HG03571 (cell line): ENCODE data around the gene ZBTB5.
A peak's percentile ranks its signal among the peaks of the same experiment; 100 is the strongest.
"Not testable (repeated sequence)": the region's sequence is repeated elsewhere in the genome, so short reads cannot be mapped to it uniquely, and the experiment has no call there.

Experiments used
- ATAC-seq: cut with Tn5 transposase; IDR thresholded peaks from one replicate; pipeline ENCODE4 v1.9.1; 2021; ENCODE audit not compliant: unreplicated experiment

The ZBTB5 gene, protein sequence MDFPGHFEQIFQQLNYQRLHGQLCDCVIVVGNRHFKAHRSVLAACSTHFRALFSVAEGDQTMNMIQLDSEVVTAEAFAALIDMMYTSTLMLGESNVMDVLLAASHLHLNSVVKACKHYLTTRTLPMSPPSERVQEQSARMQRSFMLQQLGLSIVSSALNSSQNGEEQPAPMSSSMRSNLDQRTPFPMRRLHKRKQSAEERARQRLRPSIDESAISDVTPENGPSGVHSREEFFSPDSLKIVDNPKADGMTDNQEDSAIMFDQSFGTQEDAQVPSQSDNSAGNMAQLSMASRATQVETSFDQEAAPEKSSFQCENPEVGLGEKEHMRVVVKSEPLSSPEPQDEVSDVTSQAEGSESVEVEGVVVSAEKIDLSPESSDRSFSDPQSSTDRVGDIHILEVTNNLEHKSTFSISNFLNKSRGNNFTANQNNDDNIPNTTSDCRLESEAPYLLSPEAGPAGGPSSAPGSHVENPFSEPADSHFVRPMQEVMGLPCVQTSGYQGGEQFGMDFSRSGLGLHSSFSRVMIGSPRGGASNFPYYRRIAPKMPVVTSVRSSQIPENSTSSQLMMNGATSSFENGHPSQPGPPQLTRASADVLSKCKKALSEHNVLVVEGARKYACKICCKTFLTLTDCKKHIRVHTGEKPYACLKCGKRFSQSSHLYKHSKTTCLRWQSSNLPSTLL

DNA sequence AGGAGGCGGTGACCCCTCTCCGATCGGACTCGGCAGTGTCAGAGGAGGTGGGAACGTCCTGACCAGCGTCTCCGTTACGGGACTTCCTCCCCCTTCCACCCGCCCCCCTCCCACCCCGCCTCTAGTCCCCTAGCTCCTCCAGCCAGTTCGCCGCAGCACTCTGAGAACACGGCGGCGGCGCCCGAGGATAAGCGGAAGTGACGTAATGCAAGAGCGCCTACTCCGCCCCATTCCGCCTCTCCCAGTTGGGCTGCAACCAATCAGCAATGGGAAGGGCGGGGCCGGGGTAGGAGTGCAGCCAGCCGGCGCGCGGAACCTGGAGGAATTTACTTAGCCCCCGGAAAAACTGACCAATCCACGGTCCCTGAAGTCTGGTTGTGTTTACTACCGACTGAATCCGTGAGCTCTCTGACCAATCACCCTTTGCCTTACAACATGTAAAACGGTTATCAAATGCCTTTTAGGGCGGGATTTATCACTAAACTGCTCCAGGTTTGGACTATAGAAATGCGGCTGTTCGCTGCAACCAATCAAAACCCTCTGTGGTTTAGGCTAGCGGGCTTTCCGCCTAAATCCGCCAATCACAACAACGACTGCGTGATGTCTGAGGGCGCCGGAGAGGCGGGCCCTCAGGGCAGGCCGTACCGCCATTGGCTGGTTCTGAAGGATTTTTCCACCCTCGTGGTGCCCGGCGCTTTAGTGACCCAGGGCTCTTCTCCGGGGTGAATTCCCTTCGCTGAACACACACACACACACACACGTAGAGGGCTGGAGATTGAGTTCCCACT, at the start of gene ZBTB5:
ZBTB5 (minus strand) TSS at position 202 of the 788 bp plus-strand sequence. CDS start 22,899 bp downstream, outside the sequence.
- peak; percentile 79 for ATAC-seq

DNA sequence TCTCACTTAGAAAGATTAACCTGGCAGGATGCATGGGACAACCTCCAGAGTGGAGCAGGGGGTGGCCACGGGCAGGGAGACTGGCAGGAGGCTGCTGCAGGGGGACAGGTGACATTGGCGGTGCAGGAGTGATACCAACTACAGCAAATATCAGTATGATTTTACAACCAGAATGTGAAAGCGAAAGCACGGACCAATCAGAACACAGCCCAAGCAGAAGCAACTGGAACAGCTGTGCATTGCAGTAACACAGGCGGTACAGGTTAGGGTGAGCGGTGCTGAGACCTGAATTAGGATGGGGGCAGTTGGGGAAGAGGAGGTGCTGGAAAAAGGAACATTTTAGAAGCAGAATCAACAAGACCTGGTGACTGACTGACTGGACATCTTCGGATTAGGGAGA, 49.7 kb upstream of the ZBTB5 start:
- ATAC-seq: no peak

DNA sequence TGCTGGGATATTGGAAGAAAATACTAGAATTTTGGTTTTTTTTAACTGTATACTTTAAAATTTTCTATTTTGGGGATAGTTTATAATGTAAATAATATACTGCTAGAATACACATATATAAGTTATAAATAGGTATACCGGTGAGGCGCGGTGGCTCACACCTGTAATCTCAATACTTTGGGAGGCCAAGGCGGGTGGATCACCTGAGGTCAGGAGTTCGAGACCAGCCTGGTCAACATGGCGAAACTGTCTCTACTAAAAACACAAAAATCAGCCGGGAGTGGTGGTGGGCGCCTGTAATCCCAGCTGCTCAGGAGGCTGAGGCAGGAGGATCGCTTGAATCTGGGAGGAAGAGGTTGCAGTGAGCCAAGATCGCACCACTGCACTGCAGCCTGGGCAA, 49.2 kb upstream of the ZBTB5 start:
- ATAC-seq: not testable (repeated sequence)

DNA sequence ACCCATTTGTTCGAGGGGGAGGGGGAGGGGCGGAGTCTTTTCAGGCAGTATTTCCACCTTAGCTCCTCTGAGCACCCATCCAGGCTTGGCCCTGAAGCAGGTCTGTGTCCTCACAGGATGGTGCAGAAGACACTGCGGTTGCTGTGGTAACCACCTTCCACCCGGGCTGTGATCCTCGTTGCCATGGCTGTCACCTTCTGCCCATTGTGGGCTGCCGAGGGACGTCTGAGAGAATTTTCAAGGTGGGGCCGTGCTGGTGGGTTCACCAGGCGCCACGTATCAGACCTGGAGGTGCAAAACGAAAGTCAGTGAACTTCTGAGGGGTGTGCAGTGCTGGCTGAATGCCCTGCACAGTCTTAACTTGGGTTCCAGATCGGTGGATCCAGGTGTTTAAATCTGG, 47.2 kb upstream of the ZBTB5 start:
- ATAC-seq: no peak

DNA sequence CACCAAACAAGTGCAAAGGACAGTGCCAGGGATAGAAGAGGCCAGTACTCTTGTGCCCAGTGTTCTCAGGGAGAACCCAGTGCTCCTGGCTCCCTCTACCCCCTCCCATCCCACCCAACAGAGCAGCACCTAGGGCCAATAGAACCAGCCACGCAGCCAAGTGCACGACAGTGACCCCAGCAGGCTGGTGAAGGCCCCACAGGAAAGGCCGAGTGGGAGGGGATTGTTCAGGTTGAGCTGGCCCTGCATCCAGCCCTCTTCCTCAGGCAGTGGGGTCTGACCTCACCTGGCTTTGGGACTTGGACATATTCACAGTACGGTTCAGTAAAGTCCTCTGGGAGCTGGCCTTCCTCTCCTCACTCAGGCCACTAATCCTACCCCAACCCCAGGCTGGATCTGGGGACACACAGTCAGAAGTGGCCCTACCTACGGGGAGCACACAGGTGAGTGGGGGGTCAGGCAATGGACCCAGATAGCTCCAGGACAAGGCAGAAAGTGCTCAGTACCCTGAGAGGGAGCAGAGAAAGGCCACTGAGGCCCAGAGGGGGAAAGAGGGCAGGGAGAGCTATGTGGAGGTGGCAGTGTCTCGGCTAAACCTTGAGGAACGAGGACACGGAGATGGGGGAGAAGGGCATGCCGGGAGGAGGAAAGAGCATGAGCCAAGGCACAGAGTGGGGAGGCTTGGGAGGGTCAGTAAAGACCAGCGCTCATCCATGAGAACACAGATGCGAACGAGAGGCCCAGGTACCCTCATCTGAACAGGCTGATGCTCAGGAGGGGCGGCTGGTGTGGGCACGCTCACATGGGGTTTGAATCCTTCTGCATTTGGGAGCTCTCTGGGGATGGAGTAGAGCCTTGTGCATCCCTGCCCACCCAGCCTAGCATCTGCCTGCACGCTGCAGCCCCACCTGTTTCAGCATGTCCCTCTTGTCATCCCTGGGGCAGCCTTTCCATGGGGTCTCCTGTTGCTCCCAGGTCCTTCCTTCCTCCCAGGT, 46.1 kb upstream of the ZBTB5 start:
- no peak for ATAC-seq

DNA sequence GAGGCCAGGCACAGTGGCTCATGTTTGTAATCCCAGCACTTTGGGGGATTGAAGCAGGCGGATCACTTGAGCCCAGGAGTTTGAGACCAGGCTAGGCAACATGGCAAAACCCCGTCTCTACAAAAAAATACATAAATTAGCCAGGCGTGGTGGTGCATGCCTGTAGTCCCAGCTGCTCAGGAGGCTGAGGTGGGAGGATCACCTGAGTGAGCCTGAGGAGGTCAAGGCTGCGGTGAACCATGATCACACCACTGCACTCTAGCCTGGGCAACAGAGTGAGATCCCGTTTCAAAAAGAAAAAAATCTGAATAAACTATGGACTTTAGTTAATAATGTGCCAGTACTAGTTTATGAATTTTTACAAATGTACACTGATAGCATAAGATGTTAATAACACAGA, 44.8 kb upstream of the ZBTB5 start:
- ATAC-seq: not testable (repeated sequence)

DNA sequence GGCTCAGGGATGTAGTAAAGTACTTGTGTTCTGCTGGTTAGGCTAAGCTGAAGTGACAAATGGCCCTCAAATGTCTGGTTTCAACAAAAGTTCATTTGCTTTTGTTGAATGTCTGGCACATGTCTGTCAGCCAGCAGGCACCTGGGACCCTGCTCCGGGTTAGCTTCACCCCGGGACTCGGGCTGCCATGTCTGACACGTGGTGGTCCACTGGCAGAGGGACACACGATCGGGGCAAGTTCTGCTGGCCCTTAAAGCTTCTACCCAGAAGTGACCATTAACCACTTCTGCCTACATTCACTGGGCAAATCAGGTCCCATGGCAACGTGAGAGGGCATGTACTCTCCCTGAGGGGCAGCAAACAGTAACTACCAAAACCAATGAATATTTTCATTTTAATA, 44.3 kb upstream of the ZBTB5 start:
- ATAC-seq: no peak

DNA sequence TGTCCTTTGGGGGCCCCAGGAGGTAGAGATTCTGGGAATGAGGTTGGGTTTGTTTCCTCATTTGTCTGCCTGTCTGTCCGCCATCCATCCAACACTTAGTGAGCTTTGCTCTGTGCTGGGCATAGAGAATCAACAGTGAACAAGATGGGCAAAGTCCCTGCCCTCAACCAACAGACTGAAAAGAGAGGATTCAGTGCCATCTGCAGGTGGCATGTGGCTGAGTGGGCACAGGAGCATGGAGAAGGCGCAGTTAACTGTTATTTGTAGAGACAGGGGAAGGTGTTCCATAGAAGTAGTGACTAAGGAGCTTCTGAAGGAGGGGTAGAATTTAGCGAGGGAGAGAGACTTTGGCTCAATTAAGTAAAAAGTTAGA, 43.6 kb upstream of the ZBTB5 start:
- ATAC-seq: no peak

DNA sequence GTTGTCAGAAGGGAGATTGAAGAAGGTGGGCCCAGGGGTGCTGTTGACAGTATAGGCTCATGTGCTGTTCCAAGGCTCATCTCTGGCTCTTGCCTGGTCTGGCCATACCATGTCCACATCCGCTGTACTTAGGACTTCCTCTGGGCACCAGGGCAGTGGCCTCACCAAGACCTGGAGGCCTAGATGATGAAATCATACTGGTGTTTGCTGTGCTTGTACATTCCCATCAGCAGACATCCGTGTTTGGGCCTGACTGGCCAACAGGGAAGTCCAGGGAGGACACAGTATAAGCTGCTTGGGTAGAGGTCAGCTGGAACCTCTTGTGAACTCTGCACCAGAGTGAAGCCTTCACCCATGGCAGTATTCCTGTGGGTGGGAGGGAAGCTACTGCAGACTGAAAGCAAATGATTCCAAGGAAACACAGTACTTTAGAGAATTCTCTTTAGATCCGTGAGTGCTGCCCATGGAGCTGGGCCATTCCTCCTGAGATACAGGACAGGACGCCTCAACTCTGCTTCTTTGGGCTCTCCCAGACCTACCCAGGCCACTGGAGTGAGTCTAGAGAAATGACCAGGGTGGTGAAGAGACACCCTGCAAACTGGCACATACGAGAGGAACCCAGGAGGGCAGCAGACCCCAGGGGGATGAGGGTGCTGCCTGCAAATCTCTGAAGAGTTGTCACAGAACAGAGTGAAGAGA, 43.0 kb upstream of the ZBTB5 start:
- no peak for ATAC-seq

DNA sequence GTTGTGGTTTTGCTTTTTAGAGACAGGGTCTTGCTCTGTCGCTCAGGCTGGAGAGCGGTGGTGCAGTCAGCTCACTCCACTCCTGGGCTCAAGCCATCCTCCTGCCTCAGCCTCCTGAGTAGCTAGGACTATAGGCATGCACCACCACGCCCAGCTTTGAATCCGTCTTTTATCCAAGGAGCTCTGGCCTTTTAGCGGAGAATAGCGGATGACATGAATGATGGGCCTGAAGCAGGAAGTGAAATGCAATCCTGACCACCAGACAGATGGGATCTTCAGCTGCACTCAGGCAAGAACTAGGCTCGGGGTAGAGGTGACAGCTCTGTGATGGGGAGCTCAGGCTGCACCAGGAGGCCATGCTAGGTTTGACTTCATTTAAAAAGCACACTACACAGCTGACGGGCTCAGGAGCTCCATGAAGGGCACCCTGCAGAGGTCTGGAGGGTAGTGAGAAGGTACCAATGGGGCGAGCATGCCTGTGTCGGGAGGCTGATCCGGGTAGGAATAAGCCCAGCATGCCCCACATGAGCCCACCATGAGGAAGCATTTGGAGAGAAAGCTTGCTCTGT, 42.4 kb upstream of the ZBTB5 start:
- no peak for ATAC-seq

DNA sequence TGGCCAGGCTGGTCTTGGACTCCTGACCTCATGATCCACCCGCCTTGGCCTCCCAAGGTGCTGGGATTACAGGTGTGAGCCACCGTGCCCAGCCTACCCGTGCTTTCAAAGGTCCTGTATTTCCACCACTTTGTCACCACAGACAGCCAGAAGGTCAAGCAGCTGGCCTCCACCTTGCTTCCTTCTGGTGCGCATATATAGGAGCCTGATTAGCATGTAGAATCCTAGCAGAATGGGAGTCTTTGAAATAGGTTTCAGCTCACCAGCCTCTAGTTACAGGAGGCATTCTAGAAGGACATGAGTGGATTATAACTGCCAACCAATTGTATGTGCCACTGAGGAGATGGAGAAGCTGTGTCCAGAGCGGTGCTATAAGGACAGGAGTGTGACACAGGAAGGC, 39.4 kb upstream of the ZBTB5 start:
- ATAC-seq: no peak

DNA sequence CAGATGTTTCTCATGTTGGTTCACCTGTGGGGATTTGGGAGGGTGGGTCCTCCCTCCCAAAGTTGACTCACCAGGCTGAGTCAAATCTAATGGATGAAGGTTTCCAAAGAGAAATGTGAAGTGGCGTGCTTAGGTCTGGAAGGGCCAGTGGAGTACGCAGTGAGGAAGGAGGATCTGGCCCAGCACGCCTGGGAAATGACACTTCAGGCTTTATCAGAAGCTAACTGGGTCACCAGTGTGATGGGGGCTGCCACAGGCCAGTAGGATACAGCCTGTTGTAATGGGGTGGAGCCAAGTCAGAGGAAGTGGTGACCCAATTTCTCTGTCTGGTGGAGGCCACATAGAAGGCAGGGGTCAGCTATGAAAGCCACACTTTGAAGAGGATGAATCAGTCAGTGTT, 38.5 kb upstream of the ZBTB5 start:
- ATAC-seq: no peak

DNA sequence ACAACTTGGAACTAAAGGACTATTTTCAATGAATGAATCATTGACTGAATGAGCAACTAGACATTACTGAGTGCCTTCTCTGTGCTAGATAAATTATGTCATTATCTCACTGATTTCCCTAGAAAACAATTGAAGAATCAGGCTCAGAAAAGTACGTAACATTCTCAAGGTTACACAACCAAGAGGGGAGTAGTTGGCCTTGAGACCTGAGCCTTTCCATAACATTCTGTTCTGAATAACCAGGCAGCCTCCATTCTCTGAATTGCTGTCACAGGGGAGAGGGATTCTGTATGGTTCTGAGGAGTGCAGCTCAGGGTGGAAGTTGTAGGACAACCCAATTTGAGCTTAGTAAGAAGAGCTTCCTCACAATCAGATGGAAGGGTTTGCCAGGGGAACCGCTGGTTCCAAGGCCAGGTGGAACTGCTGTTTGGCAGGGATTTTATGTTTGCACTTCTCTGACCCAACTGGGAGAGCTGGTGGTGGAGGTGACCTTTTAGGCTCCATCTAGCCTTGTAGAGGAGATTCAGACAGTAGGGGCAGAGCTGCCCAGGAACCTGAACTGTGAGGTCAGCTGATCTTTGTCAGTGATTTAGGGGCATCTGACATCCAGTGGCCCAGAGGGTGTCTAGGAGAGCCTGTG, 36.8 kb upstream of the ZBTB5 start:
- ATAC-seq: no peak

DNA sequence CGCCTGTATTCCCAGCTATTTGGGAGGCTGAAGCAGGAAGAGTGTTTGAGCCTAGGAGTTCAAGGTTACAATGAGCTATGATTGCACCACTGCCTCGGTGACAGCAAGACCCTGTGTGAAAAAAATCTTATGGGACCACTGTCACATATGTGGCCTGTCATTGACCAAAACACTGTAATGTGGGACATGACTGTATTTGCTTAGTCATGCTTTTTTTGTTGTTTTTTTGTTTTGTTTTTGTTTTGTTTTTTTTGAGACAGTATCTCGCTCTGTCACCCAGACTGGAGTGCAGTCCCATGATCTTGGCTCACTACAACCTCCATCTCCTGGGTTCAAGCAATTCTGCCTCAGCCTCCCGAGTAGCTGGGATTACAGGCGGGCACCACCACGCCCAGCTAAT, 34.0 kb upstream of the ZBTB5 start:
- no peak for ATAC-seq

DNA sequence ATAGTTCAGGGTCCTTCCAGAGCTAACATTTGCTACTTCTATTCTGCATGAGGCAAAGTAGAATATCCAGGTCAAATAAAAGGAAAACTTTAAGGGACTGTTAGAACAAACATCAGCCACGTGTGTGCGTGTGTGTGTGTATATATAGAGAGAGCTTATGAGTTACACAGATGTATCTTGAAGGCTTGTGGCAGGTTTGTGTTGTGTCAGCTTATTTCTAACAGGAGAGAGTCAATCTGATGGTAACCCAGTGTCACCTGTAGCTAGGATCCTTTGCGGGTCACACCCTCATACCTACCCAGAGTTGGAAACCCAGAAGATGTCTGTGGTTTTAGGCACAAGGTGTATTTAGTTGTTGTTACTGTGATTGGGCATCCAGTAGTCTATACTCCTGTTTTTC, 33.2 kb upstream of the ZBTB5 start:
- ATAC-seq: no peak

DNA sequence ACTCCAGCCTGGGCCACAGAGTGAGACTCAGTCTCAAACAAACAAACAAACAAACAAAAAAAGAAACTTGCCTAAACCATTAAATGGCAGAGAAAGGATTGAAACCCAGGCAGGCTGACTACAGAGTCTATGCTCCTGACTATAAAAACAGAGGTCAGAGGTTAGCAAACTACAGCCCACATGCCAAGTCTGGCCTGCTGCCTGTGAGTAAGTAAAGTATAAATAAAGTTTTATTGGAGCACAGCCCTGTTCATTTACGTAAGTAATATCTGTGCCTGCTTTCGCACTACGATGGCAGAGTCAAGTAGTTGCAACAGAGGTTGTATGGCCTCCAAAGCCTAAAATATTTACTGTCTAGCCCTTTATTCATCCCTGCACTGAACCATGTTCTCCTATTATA, 32.1 kb upstream of the ZBTB5 start:
- ATAC-seq: no peak

DNA sequence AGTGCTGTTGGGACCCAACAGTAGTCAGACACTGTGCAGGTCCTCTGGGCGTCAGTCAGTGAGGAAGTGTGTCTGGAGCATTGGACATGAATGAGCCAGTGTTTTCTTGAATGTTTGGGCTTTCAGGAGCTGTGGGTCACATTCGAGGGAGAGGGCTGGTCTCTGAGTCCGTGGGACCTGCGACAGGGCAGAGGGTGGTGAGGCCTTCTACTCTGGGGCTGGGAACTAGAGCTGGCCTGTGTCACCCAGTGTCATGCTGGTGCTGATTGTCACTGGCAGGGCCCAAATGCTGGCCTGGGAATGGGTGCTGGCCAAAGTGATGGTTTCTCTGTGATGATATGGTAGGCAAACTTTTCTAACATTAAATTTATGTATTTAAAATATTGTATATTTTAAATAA, 30.8 kb upstream of the ZBTB5 start:
- no peak for ATAC-seq

DNA sequence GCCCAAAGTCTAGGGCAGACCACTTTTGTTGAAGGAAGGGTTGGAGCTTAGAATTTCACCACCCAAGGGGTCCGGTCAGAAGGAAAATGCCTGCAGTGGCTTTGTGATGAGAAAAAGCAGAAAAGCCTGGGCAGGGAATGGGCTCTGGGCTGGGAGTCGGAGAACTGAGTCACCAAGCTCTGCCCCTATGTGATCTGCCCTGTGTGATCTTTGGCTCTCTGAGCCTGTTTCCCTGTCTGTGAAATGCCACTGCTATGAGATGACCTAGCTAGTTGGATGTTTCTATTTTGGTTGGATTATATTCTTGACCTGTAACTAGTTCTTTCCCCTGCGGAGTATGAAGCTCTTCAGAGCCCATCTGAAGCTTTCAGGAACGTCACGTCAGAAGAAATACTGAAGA, 30.3 kb upstream of the ZBTB5 start:
- no peak for ATAC-seq

DNA sequence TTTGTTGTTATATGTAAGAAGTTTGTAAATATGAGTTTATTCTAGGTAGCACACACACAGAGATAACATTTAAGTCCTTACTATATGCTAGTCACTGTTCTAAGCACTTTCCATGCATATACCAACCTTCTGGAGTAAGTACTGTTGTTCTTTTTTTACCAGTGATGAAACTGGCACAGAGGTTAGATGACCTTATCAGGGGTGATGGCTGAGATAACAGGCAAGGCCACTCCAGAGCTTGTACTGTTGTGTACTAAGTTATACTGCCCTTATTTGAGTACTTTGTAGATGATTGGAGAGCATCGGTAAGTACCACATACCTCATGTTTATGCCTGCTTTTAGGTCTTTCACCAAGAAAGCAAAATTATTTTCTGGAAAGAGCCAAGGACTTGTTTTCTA, 26.7 kb upstream of the ZBTB5 start:
- no peak for ATAC-seq
